ENCODE measurements around the gene USP28.
A peak's percentile ranks its signal among the peaks of the same experiment; 100 is the strongest.

Gene USP28

DNA sequence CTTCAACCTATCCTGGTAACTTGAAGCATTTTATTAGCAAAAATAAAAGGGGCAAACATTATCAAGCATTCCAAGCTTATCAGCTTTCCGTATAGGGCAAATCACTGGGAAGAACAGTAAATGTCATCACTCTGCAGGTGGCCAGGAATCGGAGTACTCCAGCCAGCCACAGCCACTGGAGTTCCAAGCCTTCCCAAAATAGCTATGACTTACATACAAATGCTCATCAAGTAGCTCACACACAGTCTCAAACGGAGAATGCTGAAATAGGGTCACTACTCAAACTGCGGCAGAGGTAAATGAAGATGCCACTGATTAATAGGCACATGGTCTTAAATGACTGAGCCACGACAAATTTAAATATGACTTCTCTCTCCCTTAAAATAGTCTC, 2.1 kb downstream of the USP28 start (continued):
- TF ChIP-seq, protein P1, sequence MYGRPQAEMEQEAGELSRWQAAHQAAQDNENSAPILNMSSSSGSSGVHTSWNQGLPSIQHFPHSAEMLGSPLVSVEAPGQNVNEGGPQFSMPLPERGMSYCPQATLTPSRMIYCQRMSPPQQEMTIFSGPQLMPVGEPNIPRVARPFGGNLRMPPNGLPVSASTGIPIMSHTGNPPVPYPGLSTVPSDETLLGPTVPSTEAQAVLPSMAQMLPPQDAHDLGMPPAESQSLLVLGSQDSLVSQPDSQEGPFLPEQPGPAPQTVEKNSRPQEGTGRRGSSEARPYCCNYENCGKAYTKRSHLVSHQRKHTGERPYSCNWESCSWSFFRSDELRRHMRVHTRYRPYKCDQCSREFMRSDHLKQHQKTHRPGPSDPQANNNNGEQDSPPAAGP (tag by site-specific recombination; IDR thresholded peaks at IDR 0.05) = no peak
- TF ChIP-seq, protein P2, sequence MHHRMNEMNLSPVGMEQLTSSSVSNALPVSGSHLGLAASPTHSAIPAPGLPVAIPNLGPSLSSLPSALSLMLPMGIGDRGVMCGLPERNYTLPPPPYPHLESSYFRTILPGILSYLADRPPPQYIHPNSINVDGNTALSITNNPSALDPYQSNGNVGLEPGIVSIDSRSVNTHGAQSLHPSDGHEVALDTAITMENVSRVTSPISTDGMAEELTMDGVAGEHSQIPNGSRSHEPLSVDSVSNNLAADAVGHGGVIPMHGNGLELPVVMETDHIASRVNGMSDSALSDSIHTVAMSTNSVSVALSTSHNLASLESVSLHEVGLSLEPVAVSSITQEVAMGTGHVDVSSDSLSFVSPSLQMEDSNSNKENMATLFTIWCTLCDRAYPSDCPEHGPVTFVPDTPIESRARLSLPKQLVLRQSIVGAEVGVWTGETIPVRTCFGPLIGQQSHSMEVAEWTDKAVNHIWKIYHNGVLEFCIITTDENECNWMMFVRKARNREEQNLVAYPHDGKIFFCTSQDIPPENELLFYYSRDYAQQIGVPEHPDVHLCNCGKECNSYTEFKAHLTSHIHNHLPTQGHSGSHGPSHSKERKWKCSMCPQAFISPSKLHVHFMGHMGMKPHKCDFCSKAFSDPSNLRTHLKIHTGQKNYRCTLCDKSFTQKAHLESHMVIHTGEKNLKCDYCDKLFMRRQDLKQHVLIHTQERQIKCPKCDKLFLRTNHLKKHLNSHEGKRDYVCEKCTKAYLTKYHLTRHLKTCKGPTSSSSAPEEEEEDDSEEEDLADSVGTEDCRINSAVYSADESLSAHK (tag by site-specific recombination; IDR thresholded peaks at IDR 0.05) = 0 out of 2 replicates have a peak, but pooled peaks have one; percentile 40
- peak; percentile 94 for TF ChIP-seq FEZF1 (tag by site-specific recombination; IDR thresholded peaks at IDR 0.05)
- TF ChIP-seq ZXDB (tag by site-specific recombination; IDR thresholded peaks at IDR 0.05) = peak; percentile 41

DNA sequence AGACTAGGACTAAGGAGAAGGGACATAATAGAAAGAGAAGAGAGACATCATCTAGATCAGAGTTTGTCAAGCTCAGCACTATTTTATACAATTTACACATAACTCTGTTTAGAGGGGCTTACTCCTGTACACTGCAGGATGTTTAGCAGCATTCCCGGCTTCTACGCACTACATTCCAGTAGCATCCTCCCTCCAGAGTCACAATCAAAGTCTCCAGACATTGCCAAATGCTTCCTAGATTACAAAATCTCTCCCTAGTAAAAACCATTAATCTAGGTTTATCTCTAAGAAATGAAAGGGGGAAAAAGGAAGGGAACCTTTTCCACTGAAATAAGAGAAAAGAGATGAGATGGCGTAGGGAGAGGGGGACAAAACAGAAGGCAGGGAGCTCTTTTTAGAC, 4.0 kb downstream of the USP28 start:
- ChIA-PET POLR2A (no interaction called here), CTCF (interaction anchor here (1.9 kb wide), 1 partner anchor 65 kb away, joined by 8 read pairs; no protein-coding TSS in a partner anchor)

DNA sequence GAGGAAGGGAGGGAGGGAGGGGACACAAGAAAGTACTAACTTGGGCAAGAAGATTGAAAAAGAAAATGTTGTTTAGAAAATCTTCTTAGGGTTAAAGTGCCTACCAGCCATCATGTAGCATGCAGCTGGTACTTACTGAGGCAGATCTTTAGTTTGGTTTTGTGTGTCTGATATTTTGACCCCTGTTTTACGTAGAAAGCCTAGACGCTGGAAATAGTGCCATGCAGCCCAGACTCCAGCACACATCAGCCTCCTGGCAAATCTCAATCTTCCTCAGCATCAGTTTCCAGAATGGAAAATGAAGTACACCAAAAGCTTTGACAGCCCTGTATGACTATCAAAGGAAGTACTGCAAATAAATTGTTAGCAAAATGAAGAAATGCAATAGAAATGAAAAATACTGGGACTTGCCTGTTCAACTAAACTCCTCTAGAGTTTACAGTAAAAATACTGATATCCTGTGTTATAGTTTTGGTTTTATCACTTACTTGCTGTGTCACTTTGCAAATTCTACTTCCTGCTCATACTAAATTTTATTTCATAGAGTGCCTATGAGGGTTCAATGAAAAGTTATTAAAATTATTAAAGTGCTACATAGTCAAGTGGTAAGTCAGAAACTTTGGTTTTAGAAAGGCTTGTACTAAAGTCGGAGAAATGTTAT, 7.4 kb downstream of the USP28 start:
- CTCF ChIA-PET = interaction anchor here (0.6 kb wide), 1 partner anchor 540 kb away, joined by 3 read pairs; no protein-coding TSS in a partner anchor
- no peak overlapping the region for H3K27ac ChIP-seq (ENCODE audit: extremely low read depth, low read depth, low read length)
- POLR2A ChIA-PET = no interaction called here
- TF ChIP-seq ZNF792 (tag by site-specific recombination; IDR thresholded peaks at IDR 0.05) (no peak), HOXD13 (CRISPR knock-in tag; IDR thresholded peaks at IDR 0.05; ENCODE audit: borderline replicate concordance) (no peak), ZBTB8A (tag by site-specific recombination; IDR thresholded peaks at IDR 0.05) (no peak), ZNF623 (tag by site-specific recombination; IDR thresholded peaks at IDR 0.05) (no peak), ZNF785 (tag by site-specific recombination; IDR thresholded peaks at IDR 0.05) (no peak), ZNF121 (tag by site-specific recombination; IDR thresholded peaks at IDR 0.05) (no peak), ZNF560 (tag by site-specific recombination; IDR thresholded peaks at IDR 0.05; ENCODE audit: borderline replicate concordance) (no peak), RBAK (tag by site-specific recombination; IDR thresholded peaks at IDR 0.05) (no peak), ZSCAN30 (tag by site-specific recombination; IDR thresholded peaks at IDR 0.05) (no peak), ZNF248 (tag by site-specific recombination; IDR thresholded peaks at IDR 0.05) (no peak)
- TF ChIP-seq, protein P3, sequence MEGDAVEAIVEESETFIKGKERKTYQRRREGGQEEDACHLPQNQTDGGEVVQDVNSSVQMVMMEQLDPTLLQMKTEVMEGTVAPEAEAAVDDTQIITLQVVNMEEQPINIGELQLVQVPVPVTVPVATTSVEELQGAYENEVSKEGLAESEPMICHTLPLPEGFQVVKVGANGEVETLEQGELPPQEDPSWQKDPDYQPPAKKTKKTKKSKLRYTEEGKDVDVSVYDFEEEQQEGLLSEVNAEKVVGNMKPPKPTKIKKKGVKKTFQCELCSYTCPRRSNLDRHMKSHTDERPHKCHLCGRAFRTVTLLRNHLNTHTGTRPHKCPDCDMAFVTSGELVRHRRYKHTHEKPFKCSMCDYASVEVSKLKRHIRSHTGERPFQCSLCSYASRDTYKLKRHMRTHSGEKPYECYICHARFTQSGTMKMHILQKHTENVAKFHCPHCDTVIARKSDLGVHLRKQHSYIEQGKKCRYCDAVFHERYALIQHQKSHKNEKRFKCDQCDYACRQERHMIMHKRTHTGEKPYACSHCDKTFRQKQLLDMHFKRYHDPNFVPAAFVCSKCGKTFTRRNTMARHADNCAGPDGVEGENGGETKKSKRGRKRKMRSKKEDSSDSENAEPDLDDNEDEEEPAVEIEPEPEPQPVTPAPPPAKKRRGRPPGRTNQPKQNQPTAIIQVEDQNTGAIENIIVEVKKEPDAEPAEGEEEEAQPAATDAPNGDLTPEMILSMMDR (tag by site-specific recombination; IDR thresholded peaks at IDR 0.05) = no peak

More for the DNA sequence above, 4.0 kb downstream of the USP28 start:
- Histone ChIP-seq H3K4me3 (ENCODE audit: low read depth, low read length) (no peak overlapping the region), H3K9me3 (ENCODE audit: control insufficient read depth, insufficient read depth, low read depth, low read length) (no peaks in the 10 kb centered on the region), H3K4me1 (ENCODE audit: control insufficient read depth, insufficient read depth, low read length) (no peaks in the 10 kb centered on the region), H3K36me3 (ENCODE audit: control insufficient read depth in 2 of 2, insufficient read depth in 1 of 2, low read length in 2 of 2) (peaks cover 5 to 47% of the 10 kb centered on the region in 2 experiments; a peak in 2 of 3 replicates), H3K27ac (ENCODE audit: extremely low read depth, low read depth, low read length) (no peak overlapping the region)
- TF ChIP-seq GFI1B (tag by site-specific recombination; IDR thresholded peaks at IDR 0.05) (no peak), ZNF514 (tag by site-specific recombination; IDR thresholded peaks at IDR 0.05) (no peak), ZNF654 (tag by site-specific recombination; IDR thresholded peaks at IDR 0.05; ENCODE audit: low read depth) (no peak), HOXD13 (CRISPR knock-in tag; IDR thresholded peaks at IDR 0.05; ENCODE audit: borderline replicate concordance) (no peak), ZFP3 (tag by site-specific recombination; IDR thresholded peaks at IDR 0.05; ENCODE audit: low read depth) (no peak), GLI2 (tag by site-specific recombination; IDR thresholded peaks at IDR 0.05; ENCODE audit: borderline replicate concordance, low read depth) (no peak), ZBTB17 (tag by site-specific recombination; IDR thresholded peaks at IDR 0.05) (no peak), ZNF660 (tag by site-specific recombination; IDR thresholded peaks at IDR 0.05) (no peak), ZNF140 (tag by site-specific recombination; IDR thresholded peaks at IDR 0.05) (no peak), ZNF571 (tag by site-specific recombination; IDR thresholded peaks at IDR 0.05) (no peak), ZNF521 (tag by site-specific recombination; IDR thresholded peaks at IDR 0.05) (no peak), YY1 (tag by site-specific recombination; IDR thresholded peaks at IDR 0.05) (no peak), ZXDB (tag by site-specific recombination; IDR thresholded peaks at IDR 0.05) (no peak)
- TF ChIP-seq, protein P4, sequence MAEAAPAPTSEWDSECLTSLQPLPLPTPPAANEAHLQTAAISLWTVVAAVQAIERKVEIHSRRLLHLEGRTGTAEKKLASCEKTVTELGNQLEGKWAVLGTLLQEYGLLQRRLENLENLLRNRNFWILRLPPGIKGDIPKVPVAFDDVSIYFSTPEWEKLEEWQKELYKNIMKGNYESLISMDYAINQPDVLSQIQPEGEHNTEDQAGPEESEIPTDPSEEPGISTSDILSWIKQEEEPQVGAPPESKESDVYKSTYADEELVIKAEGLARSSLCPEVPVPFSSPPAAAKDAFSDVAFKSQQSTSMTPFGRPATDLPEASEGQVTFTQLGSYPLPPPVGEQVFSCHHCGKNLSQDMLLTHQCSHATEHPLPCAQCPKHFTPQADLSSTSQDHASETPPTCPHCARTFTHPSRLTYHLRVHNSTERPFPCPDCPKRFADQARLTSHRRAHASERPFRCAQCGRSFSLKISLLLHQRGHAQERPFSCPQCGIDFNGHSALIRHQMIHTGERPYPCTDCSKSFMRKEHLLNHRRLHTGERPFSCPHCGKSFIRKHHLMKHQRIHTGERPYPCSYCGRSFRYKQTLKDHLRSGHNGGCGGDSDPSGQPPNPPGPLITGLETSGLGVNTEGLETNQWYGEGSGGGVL (tag by site-specific recombination; IDR thresholded peaks at IDR 0.05) = no peak
- TF ChIP-seq, protein P5, sequence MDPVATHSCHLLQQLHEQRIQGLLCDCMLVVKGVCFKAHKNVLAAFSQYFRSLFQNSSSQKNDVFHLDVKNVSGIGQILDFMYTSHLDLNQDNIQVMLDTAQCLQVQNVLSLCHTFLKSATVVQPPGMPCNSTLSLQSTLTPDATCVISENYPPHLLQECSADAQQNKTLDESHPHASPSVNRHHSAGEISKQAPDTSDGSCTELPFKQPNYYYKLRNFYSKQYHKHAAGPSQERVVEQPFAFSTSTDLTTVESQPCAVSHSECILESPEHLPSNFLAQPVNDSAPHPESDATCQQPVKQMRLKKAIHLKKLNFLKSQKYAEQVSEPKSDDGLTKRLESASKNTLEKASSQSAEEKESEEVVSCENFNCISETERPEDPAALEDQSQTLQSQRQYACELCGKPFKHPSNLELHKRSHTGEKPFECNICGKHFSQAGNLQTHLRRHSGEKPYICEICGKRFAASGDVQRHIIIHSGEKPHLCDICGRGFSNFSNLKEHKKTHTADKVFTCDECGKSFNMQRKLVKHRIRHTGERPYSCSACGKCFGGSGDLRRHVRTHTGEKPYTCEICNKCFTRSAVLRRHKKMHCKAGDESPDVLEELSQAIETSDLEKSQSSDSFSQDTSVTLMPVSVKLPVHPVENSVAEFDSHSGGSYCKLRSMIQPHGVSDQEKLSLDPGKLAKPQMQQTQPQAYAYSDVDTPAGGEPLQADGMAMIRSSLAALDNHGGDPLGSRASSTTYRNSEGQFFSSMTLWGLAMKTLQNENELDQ (tag by site-specific recombination; IDR thresholded peaks at IDR 0.05; ENCODE audit: low read depth) = no peak

More for the DNA sequence above, 7.4 kb downstream of the USP28 start:
- Histone ChIP-seq H3K36me3 (ENCODE audit: control insufficient read depth in 2 of 2, insufficient read depth in 1 of 2, low read length in 2 of 2) (peaks cover 5 to 60% of the 10 kb centered on the region in 2 experiments; a peak in 2 of 3 replicates), H3K4me1 (ENCODE audit: control insufficient read depth, insufficient read depth, low read length) (no peaks in the 10 kb centered on the region), H3K4me3 (ENCODE audit: low read depth, low read length) (no peak overlapping the region), H3K9me3 (ENCODE audit: control insufficient read depth, insufficient read depth, low read depth, low read length) (no peaks in the 10 kb centered on the region)
